ENCODE measurements around the gene BRSK2.

DNA sequence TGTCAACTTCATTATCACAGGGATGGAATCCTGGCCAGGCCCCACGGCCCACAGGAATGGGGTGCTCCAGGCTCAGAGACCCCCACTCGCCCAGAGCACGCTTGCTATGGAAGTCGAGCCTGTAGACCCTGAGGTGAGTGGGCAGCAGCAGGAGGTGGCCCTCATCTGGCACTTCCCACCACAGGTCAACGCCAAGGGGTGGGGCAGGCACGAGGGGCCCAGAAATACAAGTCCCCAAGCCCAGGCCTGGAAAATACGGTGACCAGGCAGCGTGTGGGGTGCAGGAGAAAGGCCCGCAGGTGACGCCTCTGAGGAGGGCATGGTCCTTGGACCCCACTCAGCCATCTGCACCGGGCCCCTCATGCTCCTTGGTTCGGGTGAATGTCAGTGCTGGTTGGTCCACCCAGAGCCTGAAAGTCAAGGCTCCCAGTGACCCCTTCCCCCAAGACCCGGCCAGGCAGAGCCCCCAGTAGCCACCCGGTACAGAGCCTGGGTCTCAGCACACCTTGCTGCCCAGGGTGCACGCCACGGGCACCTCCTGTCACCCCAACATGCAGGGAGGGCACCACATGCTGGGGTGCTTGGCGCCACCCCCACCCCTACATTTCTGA, 94.4 kb downstream of the BRSK2 start:
- no peak for TF ChIP-seq SP1 (IDR thresholded peaks at IDR 0.05)
- TF ChIP-seq BHLHE40 (IDR thresholded peaks at IDR 0.05; ENCODE audit: borderline replicate concordance) = no peak
- no peak for TF ChIP-seq LEF1 (IDR thresholded peaks at IDR 0.05; ENCODE audit: borderline replicate concordance)
- no peak for TF ChIP-seq HDGF (IDR thresholded peaks at IDR 0.05; ENCODE audit: borderline replicate concordance)
- TF ChIP-seq NFRKB (IDR thresholded peaks at IDR 0.05) = no peak
- TF ChIP-seq FOXM1 (IDR thresholded peaks at IDR 0.05; ENCODE audit: borderline replicate concordance) = no peak
- TF ChIP-seq L3MBTL2 (conservative IDR thresholded peaks at IDR 0.05) = no peak
- TF ChIP-seq FOXK2 (IDR thresholded peaks at IDR 0.05) = no peak
- no peak for TF ChIP-seq SUZ12 (IDR thresholded peaks at IDR 0.05)
- no peak for TF ChIP-seq ARNT (IDR thresholded peaks at IDR 0.05)
